ENCODE data around the gene PLBD2.

The PLBD2 gene

GRCh38 chr12:113358381-113359132 is at the start of gene PLBD2:
TSS of gene PLBD2 (plus strand) at chr12:113358587. CDS start at chr12:113358601, 14 bp downstream.
- no peak for FAIRE-seq

- FAIRE-seq: no peak
These were observed 47.9 kb upstream of the PLBD2 start for GRCh38 chr12:113310489-113310888.

- no peak for FAIRE-seq
These were observed 44.3 kb upstream of the PLBD2 start for GRCh38 chr12:113314121-113314529.

GRCh38 chr12:113315358-113315757 is 43.0 kb upstream of the PLBD2 start:
- no peak for FAIRE-seq

GRCh38 chr12:113316155-113316554 is 42.2 kb upstream of the PLBD2 start:
- FAIRE-seq: no peak

GRCh38 chr12:113317122-113317521 is 41.3 kb upstream of the PLBD2 start:
- no peak for FAIRE-seq

- no peak for FAIRE-seq
These were observed 40.2 kb upstream of the PLBD2 start for GRCh38 chr12:113318046-113318656.

- no peak for FAIRE-seq
These were observed 39.3 kb upstream of the PLBD2 start for GRCh38 chr12:113318900-113319628.

- no peak for FAIRE-seq
These were observed 38.0 kb upstream of the PLBD2 start for GRCh38 chr12:113320401-113320800.

- FAIRE-seq: no peak
These were observed 36.0 kb upstream of the PLBD2 start for GRCh38 chr12:113322343-113322742.

GRCh38 chr12:113325916-113326315 is 32.5 kb upstream of the PLBD2 start:
- no peak for FAIRE-seq

- no peak for FAIRE-seq
These were observed 31.5 kb upstream of the PLBD2 start for GRCh38 chr12:113326775-113327395.

- no peak for FAIRE-seq
These were observed 30.0 kb upstream of the PLBD2 start for GRCh38 chr12:113328368-113328889.

- FAIRE-seq: no peak
These were observed 29.2 kb upstream of the PLBD2 start for GRCh38 chr12:113329022-113329790.

GRCh38 chr12:113329791-113330417 is 28.5 kb upstream of the PLBD2 start:
- no peak for FAIRE-seq

- FAIRE-seq: no peak
These were observed 27.9 kb upstream of the PLBD2 start for GRCh38 chr12:113330505-113330904.

GRCh38 chr12:113332688-113333417 is 25.5 kb upstream of the PLBD2 start:
- no peak for FAIRE-seq

- no peak for FAIRE-seq
These were observed 25.0 kb upstream of the PLBD2 start for GRCh38 chr12:113333418-113333750.

GRCh38 chr12:113333877-113334785 is 24.3 kb upstream of the PLBD2 start:
- no peak for FAIRE-seq
